Stimulated activated CD8-positive, alpha-beta memory T cell treated with anti-CD3 and anti-CD28 coated beads, Interleukin-4, amount 100 ng/mL, for 1 hour (primary cell): ENCODE data around the gene CRK.

Source experiments
- DNase-seq, 2 donors: peaks; one replicate each; pipeline ENCODE4 v3.0.0-alpha.2; 2020; ENCODE audit warnings: low read depth in 2 of 2, low spot score in 1 of 2

Gene CRK

DNA sequence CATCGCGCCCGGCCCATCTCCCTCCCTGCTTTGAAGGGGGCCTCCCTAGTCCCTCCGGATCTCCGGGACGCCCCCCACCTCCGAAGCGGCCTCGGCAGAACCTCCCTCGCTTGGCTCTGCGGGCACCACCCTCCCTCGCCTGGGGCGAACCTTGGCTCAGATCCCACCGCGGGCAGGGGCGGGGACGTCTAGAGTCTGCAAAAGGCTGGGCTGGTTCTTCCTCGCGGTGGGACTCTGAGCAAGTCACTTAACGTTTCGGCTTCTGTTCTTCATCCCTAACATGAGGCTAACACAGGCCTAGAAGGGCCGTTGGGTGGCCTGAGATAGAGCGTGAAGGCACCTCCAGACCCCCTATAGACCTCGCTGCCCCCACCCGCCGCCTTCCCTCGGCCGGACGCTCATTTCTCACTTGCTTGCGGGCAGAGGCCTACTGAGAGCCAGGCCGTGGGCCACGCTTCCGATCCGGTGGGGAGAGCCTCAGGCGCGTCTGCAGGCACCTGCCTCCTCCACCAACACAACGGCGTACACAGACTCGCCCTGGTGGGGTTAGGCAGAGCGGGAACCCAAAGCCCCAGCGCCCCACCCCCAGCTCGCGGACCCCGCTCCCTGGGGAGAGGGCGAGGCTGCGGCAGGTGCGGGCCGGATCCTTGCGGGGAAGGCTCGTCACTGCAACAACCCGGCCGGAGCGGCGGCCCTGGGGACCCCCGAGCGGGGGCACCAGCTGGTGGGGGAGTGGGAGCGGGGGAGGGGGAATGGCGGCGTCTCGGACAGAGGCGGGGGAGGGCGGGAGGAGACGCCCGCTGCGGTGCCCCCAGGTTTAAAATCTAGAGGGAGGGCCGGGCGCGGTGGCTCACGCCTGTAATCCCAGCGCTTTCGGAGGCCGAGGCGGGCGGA, 31.0 kb upstream of the CRK start:
- peak; percentile 46 to 59 for DNase-seq

DNA sequence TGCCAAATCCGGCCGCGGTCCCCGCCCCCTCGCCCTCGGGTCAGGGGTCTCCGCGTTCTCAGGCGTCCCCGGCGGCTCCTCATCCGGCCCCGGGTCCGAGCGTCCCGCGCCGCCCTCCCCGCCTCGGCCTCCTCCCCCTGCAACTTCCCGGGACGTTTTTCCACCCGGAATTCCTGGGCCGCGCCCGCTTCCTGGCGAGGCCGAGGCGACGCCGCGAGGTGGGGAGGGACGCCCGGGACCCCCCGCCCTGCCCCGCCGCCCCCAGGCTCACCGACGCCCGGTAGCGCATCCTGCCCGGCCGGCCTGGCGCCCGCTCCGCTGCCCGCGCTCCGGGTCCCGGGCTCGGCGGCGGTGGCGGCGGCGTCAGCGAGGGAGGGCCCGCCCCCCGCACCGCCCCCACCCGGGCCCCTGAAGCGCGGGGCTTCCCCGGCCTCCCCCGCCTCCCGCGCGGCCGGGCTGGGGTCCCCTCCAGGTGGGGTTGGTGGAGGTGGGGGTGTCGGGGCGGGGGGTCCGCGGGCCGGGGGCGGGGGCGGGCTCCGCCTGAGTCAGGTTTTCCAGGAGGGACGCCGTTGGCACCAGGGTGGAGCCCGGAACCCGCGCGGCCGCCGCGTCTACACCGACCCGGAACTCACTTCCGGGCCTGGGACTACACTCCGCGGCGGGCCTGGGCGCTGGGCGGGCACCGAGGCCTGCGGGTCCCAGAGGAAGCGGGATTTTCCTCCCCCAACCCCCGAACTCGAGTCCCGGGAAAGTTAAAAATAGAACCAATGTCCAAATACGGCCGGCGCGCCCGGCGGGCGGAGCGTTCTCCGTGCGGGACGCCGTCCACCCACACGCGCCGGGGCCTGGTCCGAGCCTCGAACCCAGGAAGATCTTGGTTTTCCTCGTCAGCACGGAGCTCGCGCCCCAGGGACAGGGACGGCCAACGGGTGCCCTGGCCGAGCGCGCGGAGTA, 29.7 kb upstream of the CRK start:
- DNase-seq, result peak in 1 of 2 donors; percentile 47

DNA sequence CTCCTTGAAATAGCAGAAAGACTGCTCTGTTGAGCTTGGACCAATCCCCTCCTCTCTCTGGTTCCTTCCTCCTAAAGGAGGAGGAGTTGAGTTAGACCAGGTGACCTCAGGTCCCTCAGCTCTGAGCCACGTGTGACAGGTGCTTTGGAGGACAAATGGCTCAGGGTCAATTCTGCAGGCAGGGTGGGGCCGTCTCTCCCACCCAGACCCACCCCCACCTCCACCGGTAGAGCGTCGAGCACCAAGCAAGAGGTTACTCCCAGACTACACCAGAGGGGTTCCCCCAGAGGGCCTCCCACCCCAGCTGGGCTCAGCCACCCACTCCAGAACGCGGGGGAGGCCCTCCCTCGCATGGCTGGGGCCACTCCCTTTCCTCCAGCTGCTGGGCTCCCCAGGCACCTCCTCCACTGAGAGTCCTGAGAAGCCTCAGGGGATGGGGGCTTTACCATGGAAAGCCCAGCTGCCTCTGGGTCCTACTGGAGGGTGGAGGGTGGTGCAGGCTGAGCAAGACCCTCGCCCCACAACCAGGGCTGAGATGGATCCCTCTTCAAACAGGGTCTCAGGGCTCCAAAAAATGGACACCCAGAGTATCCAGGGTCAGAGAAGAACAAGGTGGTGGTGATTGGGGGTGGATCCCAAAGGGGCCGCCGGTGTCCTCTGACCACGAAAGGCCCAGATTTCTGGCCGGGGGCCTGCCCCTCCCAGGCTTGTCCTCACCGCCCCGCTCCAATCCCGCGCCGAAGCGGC, 28.8 kb upstream of the CRK start:
- peak in 1 of 2 donors; percentile 33 for DNase-seq

GRCh38 chr17:1484060-1484535, 28.1 kb upstream of the CRK start:
- DNase-seq, result no peak

DNA sequence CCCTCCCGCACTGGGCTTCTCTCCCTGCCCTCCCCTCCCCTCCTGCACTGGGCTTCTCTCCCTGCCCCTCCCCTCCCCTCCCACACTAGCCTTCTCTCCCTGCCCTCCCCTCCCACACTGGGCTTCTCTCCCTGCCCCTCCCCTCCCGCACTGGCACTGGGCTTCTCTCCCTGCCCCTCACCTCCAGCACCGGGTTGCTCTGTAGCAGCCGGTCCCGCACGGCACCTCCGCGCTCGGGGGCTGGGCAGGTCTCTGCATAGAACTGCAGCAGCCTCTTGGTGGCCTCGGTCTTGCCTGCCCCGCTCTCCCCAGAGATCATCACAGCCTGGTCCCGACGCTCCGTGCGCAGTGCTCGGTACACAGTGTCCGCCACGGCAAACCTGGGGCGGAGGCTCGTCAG, 26.6 kb upstream of the CRK start:
- no peak for DNase-seq

DNA sequence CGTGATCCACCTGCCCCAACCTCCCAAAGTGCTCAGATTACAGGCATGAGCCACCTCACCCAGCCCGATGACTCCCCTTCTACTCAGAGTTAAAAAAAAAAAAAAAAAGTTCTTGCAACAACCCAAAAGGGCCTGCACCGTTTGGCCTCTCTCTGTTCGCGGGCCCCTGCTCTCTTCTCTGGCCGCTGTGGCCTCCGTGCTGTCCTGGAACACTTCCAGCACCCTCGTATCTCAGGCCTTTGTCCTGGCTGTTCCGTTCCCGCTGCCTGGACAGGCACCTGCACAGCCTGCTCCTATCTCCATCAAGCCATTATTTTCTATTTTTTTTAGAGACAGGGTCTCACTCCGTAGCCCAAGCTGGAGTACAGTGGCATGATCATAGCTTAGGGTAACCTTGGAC, 25.7 kb upstream of the CRK start:
- DNase-seq, result no peak

- no peak for DNase-seq
Measured at GRCh38 chr17:1480747-1481465, 24.9 kb upstream of the CRK start.

DNA sequence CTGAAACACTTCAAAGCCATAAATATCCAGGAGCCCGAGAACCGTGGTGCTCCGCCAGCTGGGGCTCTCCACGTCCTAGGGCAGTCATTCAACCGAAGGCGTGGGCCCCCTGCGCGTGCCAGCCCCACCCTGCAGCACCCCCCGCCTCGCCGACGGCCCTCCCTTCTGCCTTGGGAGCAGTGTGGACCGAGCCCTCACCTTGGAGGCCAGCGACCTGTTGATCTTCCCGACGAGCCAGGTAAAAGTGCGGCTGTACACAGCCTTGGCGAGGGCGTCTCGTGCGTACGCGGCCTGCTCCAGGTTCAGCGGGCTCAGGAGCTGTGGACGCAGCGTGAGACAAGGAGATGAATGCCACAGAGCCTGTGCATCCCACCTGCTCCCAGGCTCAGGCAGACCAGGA, 22.4 kb upstream of the CRK start:
- DNase-seq, result no peak

GRCh38 chr17:1475321-1475854, 19.4 kb upstream of the CRK start:
- DNase-seq, result no peak

DNA sequence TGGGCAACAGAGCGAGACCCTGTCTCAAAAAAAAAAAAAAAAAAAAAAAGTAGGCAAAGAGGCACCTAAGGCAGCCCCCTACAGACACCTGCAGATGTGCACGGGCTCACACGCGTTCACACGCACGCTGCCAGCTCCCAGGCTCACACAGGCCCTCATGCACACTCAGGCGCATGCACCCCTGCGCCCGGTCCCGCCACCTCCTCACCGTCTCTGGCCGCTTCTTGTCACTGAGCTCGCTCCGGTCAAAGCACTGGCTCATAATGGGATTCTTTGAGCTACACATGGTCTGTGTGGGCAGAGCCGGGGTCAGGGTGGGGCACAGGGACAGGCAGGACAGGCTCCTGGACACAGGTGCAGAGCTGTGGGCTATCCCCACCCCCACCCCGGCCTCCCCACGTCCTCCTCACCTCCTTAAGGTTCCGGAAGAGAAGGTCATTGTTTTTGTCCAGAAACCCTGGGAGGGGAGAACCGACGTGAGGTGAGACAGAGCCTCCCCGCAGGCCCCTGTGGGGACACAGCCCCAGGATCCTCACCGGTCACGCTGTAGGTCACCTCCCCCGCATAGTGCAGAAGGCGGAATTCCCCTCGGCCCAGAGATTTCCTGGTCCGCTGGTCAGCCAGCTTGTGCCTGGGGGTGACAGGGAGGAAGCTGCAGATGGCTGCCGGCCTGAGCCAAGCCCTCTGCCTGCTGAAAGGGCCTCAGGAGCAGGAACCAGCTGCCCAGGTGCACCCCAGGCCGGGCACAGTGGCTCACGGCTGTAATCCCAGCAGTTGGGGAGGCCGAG, 18.6 kb upstream of the CRK start:
- no peak for DNase-seq

DNA sequence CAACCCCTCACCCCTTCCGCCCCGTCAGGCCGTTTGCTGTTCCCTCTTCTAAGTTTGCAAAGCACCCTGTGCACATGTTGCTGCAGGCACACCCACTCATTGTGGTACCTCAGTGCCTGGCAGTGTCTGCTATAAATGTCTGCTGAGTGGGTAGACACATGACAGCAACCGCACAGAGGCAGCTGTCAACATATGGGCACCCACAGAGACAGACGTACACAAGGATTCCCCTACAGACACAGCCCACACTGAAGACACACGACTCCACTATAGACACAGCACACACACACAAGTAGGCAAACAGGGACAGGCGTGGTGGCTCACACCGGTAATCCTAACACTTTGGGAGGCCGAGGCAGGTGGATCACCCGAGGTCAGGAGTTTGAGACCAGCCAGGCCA, 17.8 kb upstream of the CRK start:
- no peak for DNase-seq

GRCh38 chr17:1473170-1473569, 17.1 kb upstream of the CRK start:
- no peak for DNase-seq

GRCh38 chr17:1471911-1472821, 16.1 kb upstream of the CRK start:
- no peak for DNase-seq

DNA sequence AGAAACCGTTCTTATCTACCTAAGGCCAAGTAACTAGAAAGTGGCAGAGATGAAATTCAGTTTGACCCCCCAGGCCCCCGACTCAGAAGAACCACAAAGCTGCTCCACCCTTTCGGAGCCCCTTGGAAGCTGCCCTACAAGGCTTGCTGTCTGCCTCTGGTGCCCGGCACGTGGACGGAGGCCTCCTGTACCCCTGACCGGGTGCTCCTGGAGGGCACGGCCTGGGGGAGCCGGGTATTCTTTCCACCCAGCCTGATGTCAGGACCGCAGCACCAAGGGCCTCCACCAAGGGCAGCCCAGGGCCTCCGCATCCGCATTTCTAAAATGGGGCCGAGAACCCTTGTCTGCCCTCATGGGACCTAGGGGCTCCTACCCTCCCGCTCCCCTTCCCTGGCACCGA, 15.5 kb upstream of the CRK start:
- no peak for DNase-seq

- DNase-seq, result no peak
Measured at GRCh38 chr17:1470755-1471462, 14.9 kb upstream of the CRK start.

- no peak for DNase-seq
Measured at GRCh38 chr17:1470071-1470754, 14.2 kb upstream of the CRK start.

- DNase-seq, result no peak
Measured at GRCh38 chr17:1469231-1469852, 13.3 kb upstream of the CRK start.
